ENCODE results near the gene ZDHHC11B. TPM values are rescaled to one million over a fixed set of nuclear protein-coding genes. Genes with fewer than 3 reads are reported as not detected.
A peak's percentile ranks its signal among the peaks of the same experiment; 100 is the strongest.
"Not testable (repeated sequence)": the region's sequence is repeated elsewhere in the genome, so short reads cannot be mapped to it uniquely, and the experiment has no call there.

ZDHHC11B gene
- total RNA-seq, 1 donor from 2014 or later = not detected

DNA sequence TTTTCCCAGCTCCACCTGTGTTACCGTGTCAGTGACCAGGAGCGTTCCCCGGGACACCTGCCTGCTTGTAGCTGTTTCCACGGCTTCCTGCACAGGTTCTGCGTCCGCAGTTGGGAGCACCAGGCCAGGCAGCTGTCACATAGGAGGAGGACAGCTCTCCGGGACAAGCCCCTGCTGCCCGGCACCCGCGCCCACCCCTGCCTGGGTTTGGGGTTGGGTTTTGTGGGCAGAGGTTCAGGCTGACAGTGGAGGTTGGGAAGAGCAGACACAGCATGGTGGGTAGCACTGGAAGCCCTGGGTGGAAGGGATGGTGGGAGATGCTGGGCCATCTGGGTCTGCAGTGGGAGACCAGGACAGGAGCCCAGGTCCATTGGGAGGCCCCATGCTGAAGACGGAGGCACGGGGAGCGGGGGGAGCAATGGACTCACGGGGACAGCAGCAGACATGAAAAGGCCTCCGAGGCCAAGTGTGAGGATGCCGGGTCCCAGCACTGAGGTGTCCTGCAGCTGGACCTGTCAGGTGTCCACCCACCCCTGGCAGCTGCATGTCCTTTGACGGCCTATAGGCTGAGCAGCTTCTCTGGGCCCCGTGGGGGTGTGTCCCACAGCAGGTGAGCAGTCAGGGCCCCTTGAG is 2.8 kb upstream of the ZDHHC11B start:
- not testable (repeated sequence) for DNase-seq (ENCODE audit: low read depth)

DNA sequence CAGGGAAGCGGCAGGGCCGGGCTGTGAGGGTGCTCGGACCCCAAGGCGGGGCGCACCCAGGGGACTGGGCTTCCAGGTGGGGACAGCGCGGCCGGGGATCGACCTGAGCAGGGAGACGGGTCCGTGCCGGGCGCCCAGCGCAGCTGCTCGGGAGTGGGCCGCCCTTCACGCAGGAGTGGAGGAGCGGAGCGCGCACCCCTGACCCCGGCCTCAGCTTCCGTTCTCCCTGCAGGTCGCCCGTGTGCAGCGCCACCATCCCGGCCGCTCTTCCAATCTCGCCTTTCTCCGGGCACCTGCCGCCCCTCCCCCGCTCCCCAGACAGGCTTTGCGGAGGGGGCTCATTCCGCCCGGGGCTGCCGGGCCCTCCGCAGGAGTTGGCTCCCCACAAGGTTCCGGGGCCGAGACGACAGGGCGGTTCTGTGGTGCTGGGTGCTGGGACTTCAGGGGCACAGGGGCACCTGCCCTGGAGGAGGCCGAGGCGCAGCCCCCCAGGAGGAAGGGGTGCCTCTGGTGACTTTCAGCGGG is 714 bp upstream of the ZDHHC11B start:
- not testable (repeated sequence) for DNase-seq (ENCODE audit: low read depth)

DNA sequence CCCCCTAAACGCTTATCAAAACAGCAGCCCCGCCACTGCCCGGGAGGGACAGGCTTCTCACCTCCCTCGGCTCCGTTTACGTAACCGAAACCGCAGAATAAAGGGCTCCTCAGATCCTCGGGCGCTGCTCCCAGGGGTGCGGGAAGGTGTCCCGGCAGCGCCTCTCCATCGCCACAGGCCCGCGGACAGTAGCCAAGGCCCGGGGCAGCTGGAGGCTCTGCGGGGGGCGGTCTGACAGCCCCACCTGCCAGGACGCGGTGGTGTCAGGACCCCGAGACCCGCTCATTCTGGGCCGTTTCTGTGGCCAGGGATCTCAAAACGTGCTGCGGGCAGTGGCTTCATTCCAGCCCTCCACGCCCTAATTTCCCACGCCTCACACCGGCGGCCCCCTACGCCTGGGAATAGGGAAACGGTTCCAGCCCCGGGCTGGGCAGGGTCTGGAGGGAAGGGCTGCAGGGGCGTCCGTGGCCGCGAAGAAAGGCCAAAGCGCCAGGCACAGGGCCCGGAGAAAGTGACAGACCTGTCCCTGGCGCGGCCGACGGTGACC is 575 bp downstream of the ZDHHC11B start:
- DNase-seq (ENCODE audit: low read depth) = peak; percentile 12

DNA sequence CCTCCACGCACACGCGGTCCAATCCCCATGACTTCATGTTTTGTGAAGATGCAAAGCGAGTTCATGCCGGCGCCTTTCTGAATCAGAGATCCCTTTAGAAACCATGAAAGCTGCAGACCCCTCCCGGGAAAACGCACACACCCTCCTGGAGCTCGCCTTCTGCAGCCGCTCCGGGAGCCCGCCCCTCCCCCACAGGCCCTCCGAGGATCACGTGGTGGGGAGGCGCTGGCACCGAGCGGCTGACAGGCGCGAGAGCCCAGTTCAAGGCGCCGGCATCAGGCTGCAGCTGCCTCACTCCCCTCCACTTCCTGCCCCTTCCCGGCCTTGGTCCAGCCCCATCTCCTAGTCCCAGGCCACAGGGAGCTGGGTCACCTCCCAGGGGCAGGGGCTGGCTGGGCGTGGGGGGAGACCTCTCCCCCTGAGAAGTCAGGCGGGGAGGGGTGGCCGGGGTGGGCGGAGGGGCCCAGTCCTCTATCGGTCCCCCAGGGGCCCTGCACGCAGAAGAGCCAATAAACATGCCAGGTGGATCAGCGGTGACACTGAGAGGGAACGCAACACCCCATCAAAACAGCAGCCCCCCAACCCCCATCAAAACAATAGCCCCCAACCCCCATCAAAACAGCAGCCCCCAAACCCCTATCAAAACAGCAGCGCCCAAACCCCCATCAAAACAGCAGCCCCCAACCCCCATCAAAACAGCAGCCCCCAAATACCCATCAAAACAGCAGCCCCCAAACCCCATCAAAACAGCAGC is 1.3 kb downstream of the ZDHHC11B start:
- DNase-seq (ENCODE audit: low read depth) = not testable (repeated sequence)

DNA sequence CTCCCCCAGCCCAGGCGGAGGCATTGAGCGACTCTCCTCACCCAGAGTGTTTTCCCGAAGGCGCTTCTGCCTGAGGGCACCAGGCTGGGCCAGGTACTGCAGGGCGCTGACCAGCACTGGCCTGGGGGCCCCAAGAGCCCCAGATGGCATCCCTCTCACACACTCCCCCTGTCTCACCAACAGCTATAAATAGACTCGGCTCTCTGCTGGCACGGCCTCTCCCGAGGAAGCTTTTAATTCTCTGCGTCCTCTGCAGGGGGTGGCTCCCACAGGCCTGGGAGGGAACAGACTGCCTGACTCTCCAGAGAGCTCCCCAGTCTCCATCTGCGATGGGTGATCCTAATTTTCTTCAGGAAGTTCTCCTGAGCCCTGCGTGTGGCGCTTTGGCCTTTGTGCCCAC is 2.2 kb downstream of the ZDHHC11B start:
- DNase-seq (ENCODE audit: low read depth) = not testable (repeated sequence)

DNA sequence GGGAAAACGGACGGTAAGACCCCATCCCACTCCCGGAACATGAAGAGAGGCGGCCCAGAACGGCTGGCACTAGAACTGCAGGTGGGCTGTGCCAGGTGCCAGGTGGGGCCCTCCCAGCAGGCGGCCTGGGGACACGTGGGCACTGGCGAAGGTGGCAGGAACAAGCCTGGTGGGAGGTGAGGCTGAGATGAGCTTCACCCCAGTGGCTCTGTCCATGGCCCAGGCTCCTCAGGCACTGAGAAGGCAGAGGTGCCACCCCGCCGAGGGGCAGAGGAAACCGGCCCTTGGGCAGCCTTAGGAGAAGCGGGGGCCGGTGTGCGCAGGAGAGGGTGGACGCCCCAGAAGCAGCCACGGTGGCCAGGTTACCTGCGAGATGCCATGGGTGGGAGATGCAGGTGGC is 4.0 kb downstream of the ZDHHC11B start:
- DNase-seq (ENCODE audit: low read depth) = not testable (repeated sequence)

DNA sequence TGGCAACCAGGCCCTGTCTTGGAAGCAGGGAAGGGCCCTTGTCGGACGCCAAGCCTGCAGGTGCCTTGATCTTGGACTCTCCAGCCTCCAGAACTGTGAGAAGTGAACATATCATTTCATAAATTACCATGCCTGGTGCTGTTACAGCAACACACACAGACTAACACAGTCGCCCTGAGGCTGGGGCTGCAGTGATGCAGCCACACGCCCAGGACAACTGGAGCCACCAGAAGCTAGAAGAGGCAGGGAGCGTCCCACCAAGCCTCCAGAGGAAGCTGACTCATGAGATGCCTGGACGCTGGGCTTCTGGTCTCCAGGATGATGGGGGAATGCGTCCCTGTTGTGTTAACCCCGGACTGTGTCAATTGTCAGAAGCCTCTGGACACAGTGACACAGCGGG is 5.6 kb downstream of the ZDHHC11B start:
- DNase-seq (ENCODE audit: low read depth) = not testable (repeated sequence)

DNA sequence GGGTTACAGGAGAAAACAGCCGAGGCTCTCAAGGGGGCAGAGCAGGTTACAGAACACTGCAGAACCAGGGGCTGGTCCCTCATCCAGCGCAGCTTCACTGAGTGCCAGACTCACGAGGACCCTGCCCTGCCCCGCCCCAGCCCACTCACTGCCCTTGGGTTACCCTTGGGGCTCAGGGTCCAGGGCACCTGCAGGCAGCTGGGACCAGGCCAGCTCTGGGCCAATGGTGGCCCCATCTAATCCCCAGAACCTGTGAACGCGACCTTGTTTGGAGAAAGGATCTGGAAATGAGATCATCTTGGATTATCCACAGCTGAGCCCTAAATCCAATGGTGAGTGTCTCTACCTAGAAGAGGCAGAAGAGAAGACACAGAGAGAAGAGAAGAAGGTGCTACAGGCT is 6.1 kb downstream of the ZDHHC11B start:
- not testable (repeated sequence) for DNase-seq (ENCODE audit: low read depth)

DNA sequence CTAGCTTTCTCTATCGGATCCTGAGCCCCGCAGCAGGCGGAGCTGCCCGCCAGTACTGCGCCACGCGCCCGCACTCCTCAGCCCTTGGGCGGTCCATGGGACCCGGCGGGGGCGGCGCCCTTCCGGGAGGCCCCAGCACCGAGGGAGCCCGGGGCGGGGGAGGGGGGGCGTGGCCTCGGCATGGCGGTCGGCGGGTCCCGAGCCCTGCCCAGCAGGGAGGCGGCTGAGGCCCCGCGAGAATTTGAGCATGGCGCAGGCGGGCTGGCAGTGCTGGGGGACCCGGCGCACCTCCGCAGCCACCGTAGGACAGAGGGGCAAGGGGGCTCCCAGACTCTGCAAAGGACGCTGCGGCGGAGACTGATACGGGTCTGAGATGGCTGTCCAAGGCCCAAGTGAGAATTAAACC is 6.8 kb downstream of the ZDHHC11B start:
- no peak for DNase-seq (ENCODE audit: low read depth)

DNA sequence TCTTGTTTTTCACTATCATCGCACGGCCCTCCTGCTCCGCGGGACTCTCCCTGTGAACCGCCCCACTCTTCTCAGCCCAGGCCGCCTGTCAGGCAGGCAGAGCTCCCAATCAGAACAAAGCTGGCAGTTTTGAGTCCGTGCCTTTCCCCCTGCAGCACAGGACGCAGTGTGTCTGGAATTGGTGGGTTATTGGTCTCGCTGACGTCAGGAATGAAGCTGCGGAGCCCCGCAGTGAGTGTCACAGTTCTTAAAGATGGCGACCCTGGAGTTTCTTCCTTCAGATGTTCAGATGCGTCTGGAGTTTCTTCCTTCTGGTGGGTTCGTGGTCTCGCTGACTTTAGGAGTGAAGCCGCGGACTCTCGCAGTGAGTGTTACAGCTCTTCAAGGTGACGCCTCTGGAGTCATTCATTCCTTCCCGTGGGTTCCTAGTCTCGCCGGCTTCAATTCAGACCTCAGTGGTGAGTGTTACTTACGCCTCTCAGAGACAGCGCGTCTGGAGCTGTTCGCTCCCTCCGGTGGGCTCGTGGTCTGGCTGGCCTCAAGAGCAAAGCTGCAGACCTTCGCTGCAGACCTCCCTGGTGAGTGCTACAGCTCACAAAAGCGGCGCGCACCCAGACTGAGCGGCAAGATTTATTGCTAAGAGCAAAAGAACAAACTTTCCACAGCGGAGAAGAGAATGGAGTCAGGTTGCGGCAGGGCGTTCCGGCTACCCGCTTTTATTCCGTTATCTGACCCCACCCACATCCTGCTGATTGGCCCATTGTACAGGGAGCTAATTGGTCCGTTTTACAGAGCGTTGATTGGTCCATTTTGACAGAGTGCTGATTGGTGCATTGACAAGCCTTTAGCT is 7.4 kb downstream of the ZDHHC11B start:
- no peak for DNase-seq (ENCODE audit: low read depth)

DNA sequence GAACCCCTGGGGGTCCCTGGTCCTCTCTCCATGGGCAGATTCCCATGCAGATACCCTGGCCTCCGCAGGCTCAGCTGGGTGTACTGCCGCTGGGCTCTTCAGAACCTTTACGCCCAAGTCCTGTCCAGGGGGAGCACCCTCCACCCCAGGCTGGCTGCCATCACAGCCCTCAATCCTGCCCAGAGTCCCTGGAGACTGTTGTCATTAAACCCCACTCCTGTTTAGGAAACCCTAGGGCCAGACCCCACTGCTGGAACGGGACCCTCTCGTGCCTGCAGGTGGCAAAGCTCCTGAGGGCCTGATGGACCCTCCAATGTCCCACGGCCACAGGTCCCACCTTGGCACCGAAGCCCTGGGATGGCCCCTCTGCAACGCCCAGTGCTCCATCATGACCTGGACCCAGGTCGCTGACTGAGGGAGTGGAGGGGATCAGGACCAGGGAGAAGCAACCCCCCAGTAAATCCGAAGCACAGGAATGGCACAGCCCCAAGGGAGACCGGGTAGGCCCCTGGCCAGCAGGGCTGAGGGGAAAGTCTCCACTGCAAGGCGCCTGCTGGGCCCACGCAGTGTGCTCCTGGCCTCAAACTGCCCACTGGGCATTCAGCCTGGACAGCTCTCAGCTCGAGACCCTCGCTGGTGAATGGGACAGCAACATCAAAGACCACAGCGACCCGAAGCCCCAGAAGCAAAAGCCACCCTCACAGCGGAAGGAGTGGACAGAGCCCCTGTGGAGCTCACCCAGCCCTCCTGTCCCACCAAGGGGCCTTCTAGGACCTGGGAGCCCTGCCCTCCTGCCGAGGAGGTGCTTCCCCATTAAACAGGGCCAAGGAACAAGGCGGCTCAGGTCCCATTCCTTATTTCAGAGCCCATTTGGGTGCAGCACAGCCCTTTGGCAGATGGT is 8.3 kb downstream of the ZDHHC11B start:
- DNase-seq (ENCODE audit: low read depth) = no peak

DNA sequence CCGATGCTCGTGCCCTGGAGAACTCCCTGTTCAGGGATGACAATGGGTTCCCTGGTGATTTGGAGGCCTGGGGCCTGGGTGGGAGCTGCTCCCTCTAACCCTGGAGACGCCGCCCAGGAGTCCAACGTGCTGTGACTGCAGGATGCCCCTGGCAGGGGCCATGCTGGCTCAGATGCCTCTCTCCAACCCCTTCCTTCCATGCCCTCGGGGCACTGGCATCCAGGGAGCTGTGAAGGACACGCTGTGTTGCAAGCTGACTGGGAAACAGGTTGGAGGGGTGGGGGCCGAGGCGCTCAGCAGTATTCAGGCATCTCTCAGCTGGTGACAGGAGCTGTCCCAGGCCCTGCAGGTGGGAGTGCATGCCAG is 9.0 kb downstream of the ZDHHC11B start:
- not testable (repeated sequence) for DNase-seq (ENCODE audit: low read depth)

DNA sequence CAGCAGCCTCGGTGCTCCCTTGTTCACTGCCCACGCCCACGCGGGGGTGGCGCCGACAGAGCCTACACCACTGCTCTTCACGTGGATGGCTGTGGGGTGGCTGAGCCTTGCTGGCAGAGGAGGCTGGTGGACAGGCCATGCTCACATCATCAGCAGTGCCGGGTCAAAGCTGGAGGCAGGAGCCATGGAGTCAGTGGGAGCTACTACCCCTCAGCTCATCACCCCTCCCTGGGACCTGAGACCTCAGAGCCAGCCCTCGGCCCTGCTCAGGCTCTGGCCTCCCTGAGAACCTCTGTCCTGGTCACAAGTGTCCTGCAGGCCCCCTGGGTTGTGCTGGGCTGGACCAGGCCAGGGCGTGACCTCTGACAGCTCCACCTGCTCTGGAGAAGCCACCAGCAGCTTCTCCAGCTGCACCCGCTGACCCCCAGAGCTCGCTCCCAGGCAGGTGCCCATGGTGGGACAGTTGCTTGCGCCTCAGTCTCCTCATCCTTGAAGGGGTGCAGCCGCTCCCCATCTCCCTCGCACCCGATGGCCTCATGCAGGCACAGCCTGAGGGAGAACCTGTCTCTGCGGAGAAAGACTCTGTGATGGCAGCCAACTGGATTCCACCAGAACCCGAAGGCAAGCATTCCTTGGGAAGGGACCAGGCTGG is 9.5 kb downstream of the ZDHHC11B start:
- not testable (repeated sequence) for DNase-seq (ENCODE audit: low read depth)

DNA sequence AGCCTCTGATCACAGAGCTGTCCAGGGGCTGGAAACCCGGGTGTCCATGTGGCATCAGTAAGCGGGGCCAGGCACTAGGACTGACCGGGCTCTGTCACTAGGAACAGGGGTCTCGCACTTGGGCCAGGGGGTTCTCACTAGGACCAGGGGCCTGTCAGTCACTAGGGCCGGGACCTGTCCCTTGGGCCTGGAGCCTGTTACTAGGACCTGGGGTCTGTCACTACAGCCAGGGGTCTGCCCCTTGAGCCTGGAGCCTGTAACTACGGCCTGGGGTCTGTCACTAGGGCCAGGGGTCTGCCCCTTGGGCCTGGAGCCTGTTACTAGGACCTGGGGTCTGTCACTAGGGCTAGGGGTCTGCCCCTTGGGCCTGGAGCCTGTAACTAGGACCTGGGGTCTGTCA is 10.2 kb downstream of the ZDHHC11B start:
- not testable (repeated sequence) for DNase-seq (ENCODE audit: low read depth)

DNA sequence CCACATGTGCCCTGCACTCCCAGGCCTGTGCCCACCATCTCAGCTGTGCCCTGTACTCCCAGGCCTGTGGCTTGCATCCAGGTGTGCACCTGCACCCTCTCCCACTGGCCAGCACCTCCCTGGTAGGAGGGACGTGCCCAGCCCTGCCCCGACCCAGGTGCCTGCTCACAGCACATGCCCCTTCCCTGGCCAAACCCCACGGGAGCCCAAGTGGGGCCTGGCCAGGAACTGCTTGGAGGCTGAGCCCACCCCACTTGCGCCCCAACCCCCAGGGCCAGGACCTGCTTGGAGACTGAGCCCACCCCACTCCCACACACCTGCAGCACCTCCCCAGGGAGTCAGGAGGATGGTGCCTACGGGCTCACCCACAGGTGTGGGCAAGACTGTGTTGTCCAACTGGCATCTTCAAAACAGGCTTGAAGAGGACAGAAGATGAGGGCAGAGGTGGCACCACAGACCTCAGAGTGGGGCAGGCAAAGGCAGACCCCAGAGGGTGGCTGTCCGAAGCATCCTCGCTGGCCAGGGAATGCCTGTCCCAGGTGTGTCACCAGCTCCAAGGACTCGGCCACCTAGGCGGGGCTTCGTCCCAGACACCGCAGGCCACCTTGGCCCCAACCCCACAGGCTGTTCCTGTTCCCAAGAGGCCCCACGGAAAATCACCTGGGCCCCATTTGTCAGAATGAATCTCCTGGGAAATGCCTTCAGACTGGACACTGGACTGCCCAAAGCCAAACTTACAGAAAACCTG is 10.8 kb downstream of the ZDHHC11B start:
- DNase-seq (ENCODE audit: low read depth) = no peak

DNA sequence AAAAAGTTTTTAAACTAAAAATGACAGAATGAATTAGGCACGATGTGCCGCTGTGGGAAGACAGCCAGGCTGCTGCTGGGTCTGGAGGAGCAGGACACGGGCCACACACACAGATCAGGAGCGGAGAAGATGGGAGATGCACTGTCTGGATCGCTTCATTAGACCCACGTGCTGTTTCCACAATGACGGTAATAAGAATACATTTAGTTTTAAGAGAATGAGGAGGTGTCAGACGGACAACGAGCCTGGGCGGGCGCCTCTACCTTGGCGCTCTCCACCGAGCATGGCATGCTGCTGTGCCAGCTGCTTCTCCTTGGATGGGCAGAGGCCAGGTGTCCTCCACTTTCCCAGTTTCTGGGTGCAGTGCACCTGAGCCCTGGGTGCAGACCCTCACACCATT is 11.6 kb downstream of the ZDHHC11B start:
- not testable (repeated sequence) for DNase-seq (ENCODE audit: low read depth)

DNA sequence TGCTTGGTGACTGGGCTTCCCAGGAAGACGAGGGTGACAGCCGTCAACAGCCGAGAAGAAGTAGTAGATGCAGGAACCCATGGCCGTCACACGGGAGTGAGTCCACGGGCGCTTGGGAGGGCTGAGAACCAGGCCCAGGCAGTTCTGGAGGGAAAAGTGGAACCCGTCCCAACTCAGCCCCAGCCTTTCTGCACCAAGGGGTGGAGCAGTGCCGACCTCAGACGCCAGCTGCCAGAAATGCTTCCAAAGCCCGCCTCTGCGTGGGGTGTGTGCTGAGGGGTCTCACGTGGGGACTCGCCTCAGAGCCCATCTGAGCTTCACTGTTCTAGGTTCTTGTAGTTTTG is 12.0 kb downstream of the ZDHHC11B start:
- DNase-seq (ENCODE audit: low read depth) = not testable (repeated sequence)

DNA sequence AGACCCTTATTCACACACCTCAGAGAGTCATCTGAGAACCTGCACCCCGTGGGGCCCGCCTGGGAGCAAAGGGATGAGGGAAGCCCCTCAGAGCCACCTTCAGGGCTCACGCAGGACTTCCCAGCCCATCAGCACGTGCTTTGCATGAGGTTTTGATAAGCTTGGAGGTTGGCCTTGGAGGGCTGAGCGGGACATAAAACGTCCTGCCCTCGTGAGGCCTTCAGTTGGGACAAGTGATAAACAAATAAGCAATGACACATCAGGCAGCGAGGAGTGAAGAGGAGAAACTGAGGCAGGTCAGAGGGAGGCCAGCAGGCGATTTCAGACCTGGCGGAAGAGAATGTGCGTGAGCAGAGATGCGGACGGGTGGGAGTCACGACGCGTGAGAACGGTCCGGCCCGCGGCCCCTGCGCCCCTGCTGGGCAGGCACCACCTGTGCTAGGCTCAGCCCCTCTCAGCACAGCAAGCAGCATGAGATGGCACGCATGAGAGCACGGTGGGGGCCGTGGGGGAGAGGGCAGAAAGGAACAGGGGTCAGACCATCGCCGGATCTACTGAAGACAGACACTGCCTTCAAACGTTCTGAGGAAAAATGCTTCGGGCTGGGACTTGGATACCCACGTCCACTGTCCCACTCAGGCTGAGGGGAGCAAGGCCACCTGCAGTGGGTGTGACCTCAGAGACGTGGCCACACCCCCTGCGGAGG is 12.5 kb downstream of the ZDHHC11B start:
- not testable (repeated sequence) for DNase-seq (ENCODE audit: low read depth)
